Adrenal gland (tissue), 12 donors: ENCODE data around the gene RPS5. TPM values are rescaled to one million over a fixed set of nuclear protein-coding genes. Genes with fewer than 3 reads are reported as not detected.

Experiments used
- DNase-seq, 7 donors: peaks; one replicate each; pipeline ENCODE4 v3.0.0-alpha.2; 2019 to 2020
- H3K27ac ChIP-seq, 5 donors: fragments of 200-600 bp; sonication (generic) in 4 of 5; 1 replicate in 3 of 5; 2 replicates in 2 of 5; pipeline versions ENCODE4 v1.5.1 to v1.8.0; 2016 to 2020; ENCODE audit warnings: mild to moderate bottlenecking in 1 of 5
- H3K27me3 ChIP-seq: fragments of 200-600 bp; 2 replicates; pipeline ENCODE4 v1.8.0; 2021
- H3K36me3 ChIP-seq, 2 donors: fragments of 200-600 bp; replicated peaks in 1 of 2; 1 replicate in 1 of 2; 2 replicates in 1 of 2; pipeline versions ENCODE4 v1.5.1 to v1.8.0; 2018 to 2022
- H3K4me1 ChIP-seq, 2 donors: fragments of 200-600 bp; replicated peaks in 1 of 2; 1 replicate in 1 of 2; 2 replicates in 1 of 2; pipeline versions ENCODE4 v1.5.1 to v1.8.0; 2018 to 2021
- H3K4me3 ChIP-seq, 4 donors: fragments of 200-600 bp; sonication (generic) in 3 of 4; one replicate each; pipeline ENCODE4 v1.5.1; 2016 to 2018
- H3K9me3 ChIP-seq, 3 donors: fragments of 200-600 bp; sonication (generic) in 1 of 3; replicated peaks in 1 of 3; 1 replicate in 2 of 3; 2 replicates in 1 of 3; pipeline versions ENCODE4 v1.5.1 to v1.8.0; 2016 to 2021
- CTCF ChIP-seq, 6 experiments: fragments of 450-650 bp in 4 of 6; fragments of 200-600 bp in 2 of 6; sonication (generic) in 1 of 6; IDR thresholded peaks; 1 replicate in 5 of 6; 2 replicates in 1 of 6; pipeline versions ENCODE4 v1.5.1 to v1.8.0; 2016 to 2021; ENCODE audit warnings: antibody characterized with exemption in 6 of 6, mild to moderate bottlenecking in 2 of 6, moderate library complexity in 1 of 6
- POLR2A ChIP-seq, 2 donors: fragments of 450-650 bp; IDR thresholded peaks; one replicate each; pipeline ENCODE4 v1.6.1; 2017; ENCODE audit warnings: antibody characterized with exemption in 2 of 2, mild to moderate bottlenecking in 2 of 2, moderate library complexity in 1 of 2
- WGBS, 4 donors: extraction: QIAGEN DNeasy Blood & Tissue Kit in 2 of 4; methylation state at CpG; one replicate each; pipeline versions ENCODE4 v1.1.5 to v1.1.7; 2013 to 2017; 5-methylcytosine and 5-hydroxymethylcytosine counted together
- intact Hi-C, 2 donors: fragments of 100-400 bp; cut with DNase I; formaldehyde crosslinking; loops; one replicate each; pipeline versions ENCODE4 v1.14.1 to v1.15.0; 2022 to 2023
- polyA plus RNA-seq, 3 donors: library from polyadenylated mRNA; stranded (reverse); fragments of 200-250 nt in 2 of 3; fragments of 350-450 nt in 1 of 3; fragmentation: Illumina TruSeq in 1 of 3; extraction: RNeasy Lipid Tissue Mini Kit (QIAGEN cat#74804) in 1 of 3; gene quantifications; one replicate each; pipeline ENCODE4 v1.2.3, GENCODE V29; 2013 to 2014
- total RNA-seq, 9 donors: library from RNA; depleted of rRNA in 4 of 9; stranded (reverse); fragments of >200 nt in 4 of 9; fragments of 120-200 nt in 1 of 9; fragmentation: NEBNext Ultra II Directional in 1 of 9; extraction: Animal tissue kit (Norgen Biotek cat#: 25700) in 1 of 9; gene quantifications; one replicate each; pipeline versions ENCODE4 v1.1.0 to v1.2.4, GENCODE V29; 2013 to 2023
- donor health status: healthy with polysubstance abuse.
- donor health status: Bipolar disorder and iron deficiency.
- donor health status: DM: yes; HTN: yes; CAD: no.
- donor health status: DM: no; HTN: no; CAD: no.
- donor health status: DM: no; HTN: no; CAD: no.
- donor health status: DM: yes; HTN: yes; CAD: no.

RPS5 gene
- total and polyA plus RNA-seq, 12 donors = 555 to 1,999 (median 1,094) TPM

- no peak for TF ChIP-seq CTCF (IDR thresholded peaks at IDR 0.05)
- no peak for TF ChIP-seq POLR2A (IDR thresholded peaks at IDR 0.05)
- H3K4me3 ChIP-seq = no peak overlapping the region
- H3K27ac ChIP-seq = no peak overlapping the region
- no peaks in the 10 kb centered on the region for H3K9me3 ChIP-seq
- no peaks in the 10 kb centered on the region for H3K36me3 ChIP-seq
- intact Hi-C loops = no loop called here
- peaks cover 21% of the 10 kb centered on the region for H3K27me3 ChIP-seq
- peaks cover 4 to 16% of the 10 kb centered on the region in 2 donors for H3K4me1 ChIP-seq
- 59 to 79% (median 69%) methylated on average over 4 to 19 of the region's 19 CpGs for WGBS, 4 donors
- no peak for DNase-seq
These were observed 29.5 kb upstream of the RPS5 start for GRCh38 chr19:58357481-58358145.

- no peaks in the 10 kb centered on the region for H3K9me3 ChIP-seq
- H3K4me3 ChIP-seq = peak overlapping the region; percentile 39 to 68 (median 45)
- peak overlapping the region; percentile 64 to 92 (median 78) for H3K27ac ChIP-seq
- intact Hi-C loops = no loop called here
- WGBS, 4 donors = 2 to 6% (median 4%) methylated on average over 19 to 28 of the region's 28 CpGs
- peaks cover 5% of the 10 kb centered on the region for H3K27me3 ChIP-seq
- peak in 1 of 6 experiments; percentile 1 for TF ChIP-seq CTCF (IDR thresholded peaks at IDR 0.05)
- no peak for TF ChIP-seq POLR2A (IDR thresholded peaks at IDR 0.05)
- peak; percentile 43 to 80 (median 57) for DNase-seq
- no peaks in the 10 kb centered on the region for H3K36me3 ChIP-seq
- H3K4me1 ChIP-seq = peaks cover 4 to 10% of the 10 kb centered on the region in 2 donors
These were observed 25.2 kb upstream of the RPS5 start for GRCh38 chr19:58361900-58362271.

- H3K36me3 ChIP-seq = no peaks in the 10 kb centered on the region
- no peaks in the 10 kb centered on the region for H3K27me3 ChIP-seq
- WGBS, 4 donors = 0 to 1% (median 0%) methylated on average over 16 to 74 of the region's 74 CpGs
- intact Hi-C loops = no loop called here
- peak within 1 kb of the TSS; percentile 39 to 68 (median 45) for H3K4me3 ChIP-seq
- peak within 1 kb of the TSS; percentile 64 to 92 (median 78) for H3K27ac ChIP-seq
- H3K4me1 ChIP-seq = peaks cover 4 to 7% of the 10 kb centered on the region in 2 donors
- TF ChIP-seq POLR2A (IDR thresholded peaks at IDR 0.05) = peak in 1 of 2 donors; percentile 66
- TF ChIP-seq CTCF (IDR thresholded peaks at IDR 0.05) = peak in 3 of 6 experiments; percentile 10 to 19 (median 19)
- no peaks in the 10 kb centered on the region for H3K9me3 ChIP-seq
- DNase-seq = peak; percentile 96 to 98 (median 97)
These were observed 24.6 kb upstream of the RPS5 start, which contains the start of gene ZNF497 for GRCh38 chr19:58362272-58362994. Gene ZNF497, minus strand, starts transcription at chr19:58362751. Its CDS starts 5,116 bp downstream, at chr19:58357635.

GRCh38 chr19:58364146-58364545 lies 22.9 kb upstream of the RPS5 start:
- 67 to 84% (median 76%) methylated on average over 5 of the region's 5 CpGs for WGBS, 4 donors
- TF ChIP-seq POLR2A (IDR thresholded peaks at IDR 0.05) (no peak), CTCF (IDR thresholded peaks at IDR 0.05) (no peak)

More at GRCh38 chr19:58364146-58364545, 22.9 kb upstream of the RPS5 start:
- Histone ChIP-seq H3K27me3 (no peaks in the 10 kb centered on the region), H3K4me1 (peaks cover 4 to 7% of the 10 kb centered on the region in 2 donors), H3K36me3 (no peaks in the 10 kb centered on the region), H3K4me3 (no peak overlapping the region), H3K27ac (no peak overlapping the region), H3K9me3 (no peaks in the 10 kb centered on the region)
- no peak for DNase-seq
- intact Hi-C loops = no loop called here
